Hematopoietic multipotent progenitor cell treated with erythropoietin and hydrocortisone succinate and interleukin-3 and kit ligand, for 15 days (in vitro differentiated cells): ENCODE measurements around the gene JKAMP.

Experiments used
- DNase-seq: peaks from one replicate; pipeline ENCODE4 v3.0.0-alpha.2; 2015; ENCODE audit warnings: low spot score

The JKAMP gene

DNA sequence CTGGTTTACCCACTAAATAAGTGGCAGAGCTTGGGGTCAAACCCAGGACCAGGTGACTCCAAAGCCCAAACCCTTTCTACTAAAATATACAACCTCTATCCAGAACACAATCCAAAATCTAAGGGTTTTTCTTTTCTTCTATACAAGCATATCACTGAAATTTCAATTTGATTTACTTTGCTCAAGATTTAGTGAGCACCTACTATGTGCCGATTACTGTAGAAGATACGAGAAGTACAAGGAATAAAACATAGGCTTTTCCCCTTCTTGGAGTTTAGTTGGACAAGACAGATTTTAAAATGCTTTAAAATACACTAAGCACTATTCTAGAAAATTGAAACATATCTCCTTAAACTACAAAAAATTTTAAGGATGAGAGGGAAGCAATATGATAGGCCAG is 2.9 kb upstream of the JKAMP start:
- DNase-seq, result no peak

DNA sequence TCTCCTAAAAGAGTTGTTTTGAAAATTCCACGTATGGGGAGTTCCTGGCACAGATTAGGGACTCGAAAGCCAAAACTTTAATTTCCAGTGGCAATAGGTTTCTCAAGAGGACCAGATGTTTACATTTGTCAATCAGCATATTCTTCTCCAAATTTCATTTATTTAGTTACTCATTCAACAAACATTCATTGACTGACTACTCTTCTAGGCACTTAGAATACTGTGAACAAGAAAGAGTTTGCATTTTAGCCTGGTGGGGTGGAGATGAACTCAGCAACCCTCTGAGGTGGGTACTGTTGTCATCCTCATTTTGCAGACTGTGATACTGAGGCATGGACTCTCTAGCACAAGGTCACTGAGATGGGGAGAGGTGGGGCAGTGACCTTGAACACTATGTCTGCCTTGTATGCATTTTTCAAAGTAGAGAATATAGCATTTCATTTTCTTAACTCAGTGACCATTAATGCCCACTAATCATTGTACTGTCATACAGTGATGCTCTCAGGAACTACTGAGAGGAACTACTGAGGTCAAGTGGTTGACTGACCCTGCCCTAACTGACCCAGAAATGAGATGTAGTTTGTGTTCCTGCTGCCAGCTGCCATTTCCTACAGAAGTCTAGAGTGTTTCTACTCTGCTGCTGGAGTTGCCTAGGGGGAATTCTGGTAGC is 2.3 kb upstream of the JKAMP start:
- no peak for DNase-seq

DNA sequence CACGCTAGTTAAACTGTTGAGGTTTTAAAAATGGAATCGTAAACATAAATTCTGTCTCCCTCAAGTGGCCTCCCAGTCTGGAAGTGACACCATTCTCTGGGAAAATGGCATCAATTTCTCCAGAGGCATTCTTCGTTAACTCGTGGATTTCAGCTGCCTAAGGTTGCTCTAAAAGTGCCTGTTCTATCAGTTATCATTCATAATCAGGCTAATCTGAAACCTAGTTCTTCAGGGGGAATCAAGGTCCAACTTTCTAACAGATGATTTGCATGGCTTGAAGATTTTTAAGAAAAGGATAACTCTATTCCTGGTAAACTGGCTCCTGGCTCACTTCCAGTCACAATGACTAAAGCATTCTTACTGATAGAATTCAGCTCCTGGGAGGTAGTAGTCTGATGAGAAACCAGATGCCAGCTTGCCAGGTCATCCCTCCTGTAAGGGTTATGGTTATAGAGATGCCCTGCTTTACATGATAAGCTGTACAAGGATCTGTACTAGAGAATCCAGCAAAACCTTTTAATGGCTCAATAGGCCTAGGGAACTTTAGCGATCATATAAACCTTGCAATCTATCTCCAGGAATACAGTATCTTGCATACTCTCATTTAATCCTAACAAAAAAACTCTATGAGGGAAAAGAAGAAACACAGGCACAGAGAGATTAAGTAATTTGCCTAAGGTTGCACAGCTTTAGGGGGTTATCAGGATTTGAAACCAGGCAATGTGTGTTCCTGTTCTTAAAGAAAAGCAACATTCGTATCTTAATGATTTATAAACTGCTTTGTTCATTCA is 1.6 kb upstream of the JKAMP start:
- DNase-seq, result peak; percentile 57

DNA sequence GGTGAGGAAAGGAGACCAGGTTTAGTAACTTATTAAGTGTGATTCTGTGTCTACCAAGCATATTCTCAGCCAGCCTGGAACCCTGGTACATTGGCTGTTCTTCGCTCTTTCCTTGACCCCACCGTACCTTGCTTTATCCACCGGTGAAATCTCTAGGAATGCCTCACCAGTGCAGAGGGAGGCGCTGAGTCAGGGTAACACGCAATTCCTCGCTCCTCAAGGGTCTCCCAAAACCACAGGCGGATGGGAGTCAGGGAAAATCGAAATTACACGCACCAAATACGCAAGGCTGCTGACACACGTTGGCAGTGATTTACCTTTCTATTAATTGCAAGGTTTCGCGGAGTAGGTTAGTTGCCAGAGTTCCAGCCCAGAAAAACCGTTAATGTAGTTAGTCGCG is 954 bp upstream of the JKAMP start:
- DNase-seq, result no peak

DNA sequence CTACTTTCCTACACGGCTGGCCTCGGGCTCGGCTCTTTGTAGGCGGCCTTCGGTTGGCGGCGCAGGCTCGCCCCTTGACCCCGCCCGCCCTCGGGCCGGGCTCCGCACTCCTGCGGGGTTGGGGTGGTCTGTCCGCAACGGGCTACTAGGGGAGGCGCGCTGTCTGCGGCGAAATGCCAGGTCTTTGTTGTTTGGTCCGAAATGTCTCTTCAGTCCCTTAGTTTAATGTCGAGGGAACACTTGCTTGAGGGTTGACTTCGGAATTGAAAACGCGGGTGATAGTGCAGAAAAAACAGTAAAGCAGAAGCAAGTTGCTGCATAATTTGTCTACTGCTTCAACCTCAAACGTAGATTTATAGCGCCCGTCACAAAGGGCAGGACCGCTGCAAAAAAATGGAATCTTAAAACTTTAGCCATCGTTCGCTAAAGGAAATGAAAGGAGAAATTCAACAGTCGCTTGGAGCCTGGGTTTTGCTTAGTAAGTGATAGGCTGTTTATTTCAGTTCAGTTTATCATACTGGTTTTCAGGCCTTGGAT is 390 bp downstream of the JKAMP start:
- DNase-seq, result no peak

DNA sequence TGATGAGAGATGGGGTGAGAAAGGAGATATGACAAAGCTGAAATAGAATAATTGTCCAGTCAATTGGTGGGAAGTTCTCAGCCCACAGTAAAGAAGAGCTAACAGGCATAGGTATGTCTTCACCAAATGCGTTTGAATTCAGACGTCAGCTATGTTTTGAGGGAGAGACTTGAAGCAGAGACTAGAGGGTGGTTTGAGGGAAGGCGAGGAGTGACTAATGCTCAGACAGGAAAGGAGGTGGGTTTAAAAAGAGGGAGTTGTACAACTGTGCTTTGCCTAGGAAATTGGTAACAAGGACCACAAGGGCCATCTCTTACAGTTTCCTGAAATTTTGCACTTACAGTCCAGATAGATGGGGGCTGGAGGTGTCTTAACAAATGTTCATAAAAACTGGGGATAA is 6.4 kb downstream of the JKAMP start:
- DNase-seq, result no peak

DNA sequence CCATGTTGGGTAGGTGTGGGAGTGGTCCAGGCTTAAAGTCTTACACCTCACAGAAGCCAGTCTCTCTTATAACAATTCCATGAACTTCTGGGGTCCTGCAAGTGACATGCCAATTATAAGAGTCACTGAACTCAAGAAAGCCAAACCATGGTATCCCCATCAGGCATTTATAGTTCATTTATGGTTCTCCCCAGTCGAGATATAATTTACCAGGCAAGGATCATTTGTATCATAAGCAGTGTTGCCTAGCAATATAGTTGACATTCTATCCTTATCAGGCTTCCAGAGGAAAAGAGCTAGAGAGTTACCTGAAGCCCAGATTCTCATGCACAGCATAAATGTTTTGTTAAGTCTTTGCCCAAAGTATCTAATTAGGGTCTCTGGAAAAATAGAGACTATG is 8.1 kb downstream of the JKAMP start:
- no peak for DNase-seq

DNA sequence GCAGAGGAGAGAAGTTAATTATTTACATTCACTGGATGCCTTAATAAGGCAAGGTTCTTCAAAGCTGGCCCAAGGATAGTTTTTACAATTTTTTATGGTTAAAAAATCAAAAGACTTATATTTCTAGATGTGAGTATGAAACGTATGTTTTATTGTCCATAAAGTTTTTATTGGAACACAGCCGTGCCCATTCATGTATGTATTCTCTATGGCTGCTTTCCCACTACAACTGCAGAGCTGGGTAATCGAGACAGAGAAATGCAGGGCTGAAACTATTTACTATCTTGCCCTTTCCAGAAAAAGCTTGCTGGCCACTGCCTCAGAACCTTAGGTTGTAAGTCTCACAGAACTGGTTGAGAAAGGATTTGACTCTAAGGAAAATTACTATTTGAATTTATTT is 16.4 kb downstream of the JKAMP start:
- no peak for DNase-seq

DNA sequence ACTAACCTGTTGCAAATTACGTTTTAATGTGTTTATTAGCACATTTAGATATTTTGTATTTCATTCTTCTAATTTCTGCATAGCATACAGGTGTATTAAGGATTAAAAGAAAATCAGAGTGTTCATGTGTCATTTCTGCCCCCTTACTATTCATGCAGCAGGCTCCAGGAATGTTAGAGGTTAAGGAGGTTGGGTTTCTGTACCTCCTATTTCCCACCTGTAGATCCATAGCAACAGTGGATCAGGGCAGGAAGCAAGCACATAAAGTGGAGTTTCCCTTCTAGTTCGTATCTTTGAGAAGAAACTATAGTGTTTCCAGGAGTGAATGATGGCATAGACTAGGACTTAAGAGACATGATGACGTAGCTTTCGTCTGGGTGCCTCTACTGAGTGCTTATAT is 18.9 kb downstream of the JKAMP start:
- no peak for DNase-seq

DNA sequence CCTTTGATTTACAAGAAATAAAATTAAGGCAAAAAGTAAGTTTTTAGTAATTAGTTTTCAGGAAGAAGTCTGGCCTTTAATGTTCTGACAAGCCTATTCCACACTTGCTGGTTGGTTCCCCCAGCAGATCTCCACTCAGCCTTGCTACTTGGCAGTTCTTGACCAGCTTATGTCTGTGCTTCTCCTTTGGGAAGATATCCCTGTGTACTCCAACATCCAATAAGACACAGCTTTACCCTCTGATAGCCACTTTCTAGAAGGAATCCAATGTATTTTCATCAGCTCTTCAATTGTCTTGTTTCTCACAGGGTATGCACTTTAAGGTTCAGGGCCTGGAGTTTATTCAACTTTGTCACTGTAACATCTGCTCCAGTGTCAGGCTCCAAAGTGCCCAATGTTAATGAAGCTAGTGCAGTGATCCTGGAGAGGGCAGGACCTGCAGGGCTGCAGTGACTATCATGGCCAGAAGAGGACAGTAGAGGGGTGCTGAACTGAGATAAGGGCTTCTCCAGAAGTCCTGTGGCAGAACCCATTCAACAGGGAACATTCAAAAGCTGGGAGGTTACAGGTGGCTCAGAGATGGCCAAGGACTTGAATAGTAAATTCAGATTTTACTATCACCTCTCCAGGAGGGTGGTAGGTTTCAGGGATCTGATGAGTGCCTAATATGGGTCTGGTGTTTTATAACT is 22.9 kb downstream of the JKAMP start:
- DNase-seq, result peak; percentile 63

DNA sequence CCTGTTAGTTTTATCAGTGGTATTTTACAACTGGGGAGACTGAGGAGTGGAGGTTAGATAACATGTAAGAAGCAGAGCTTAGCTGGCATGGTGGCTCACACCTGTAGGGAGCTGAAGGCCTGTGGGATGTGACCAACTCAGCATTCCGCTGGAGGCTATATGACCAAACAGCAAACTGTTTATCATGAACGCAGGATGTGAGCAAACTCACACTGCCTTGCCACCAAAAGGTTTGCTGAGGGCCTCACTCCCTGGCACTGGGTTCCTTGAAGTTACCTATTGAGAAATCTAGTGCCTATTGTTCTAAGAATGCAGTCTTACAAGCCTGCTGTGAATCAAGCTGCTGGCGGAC is 23.4 kb downstream of the JKAMP start:
- no peak for DNase-seq

DNA sequence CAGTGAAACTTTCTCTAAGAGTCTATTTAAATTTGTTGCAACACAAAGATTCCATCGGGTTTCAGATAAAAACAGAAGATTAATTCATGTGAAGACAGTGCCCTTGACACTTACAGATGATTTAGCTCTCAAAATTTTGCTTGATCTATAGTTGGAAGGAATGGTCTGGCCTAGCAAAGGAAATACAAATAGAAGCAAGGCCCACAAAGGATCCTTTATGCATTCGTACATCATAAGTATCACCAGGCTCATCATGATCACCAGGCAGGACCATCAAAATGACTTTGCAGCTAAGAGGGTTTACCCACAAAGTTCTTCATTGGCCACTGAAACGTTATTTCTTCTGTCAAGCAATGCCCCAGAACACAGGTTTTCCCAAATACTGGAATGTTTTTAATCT is 24.8 kb downstream of the JKAMP start:
- no peak for DNase-seq

DNA sequence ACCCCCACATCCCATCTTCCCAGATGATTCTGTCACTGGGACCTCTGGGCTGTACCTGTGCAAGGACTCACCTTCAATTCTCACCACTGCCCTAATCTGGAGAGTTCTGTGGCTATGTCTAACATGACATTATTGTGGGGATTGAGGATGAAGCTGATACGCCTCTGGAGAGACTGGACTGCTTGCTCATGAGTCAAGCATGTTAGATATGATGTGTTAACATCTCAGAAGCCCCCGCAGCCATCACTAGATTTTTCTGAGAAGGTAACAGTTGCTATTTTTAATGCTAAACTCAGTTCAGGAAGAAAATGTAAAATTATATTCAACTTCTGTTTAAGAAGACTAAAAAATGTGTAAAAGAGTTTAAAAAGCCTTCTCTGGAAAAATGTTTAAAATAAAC is 25.7 kb downstream of the JKAMP start:
- DNase-seq, result no peak

DNA sequence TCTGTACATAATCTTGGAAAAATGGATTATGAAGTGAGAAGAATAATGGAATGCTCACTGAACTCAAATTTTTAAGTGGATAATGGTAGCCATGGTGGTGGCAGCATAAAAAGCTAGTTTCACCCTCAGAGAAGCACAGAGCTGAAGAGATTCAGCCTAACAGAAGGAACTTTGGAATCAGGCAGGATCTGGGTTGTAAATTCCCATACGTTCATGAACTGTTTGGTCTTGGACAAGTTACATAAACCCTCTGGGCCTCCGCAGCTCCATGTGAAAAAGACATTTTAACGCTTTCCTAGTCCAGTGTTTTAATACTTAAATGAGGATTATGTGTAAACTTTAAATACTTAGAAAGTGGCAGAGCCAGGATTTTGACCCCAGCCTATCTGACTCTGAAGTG is 26.6 kb downstream of the JKAMP start:
- no peak for DNase-seq

DNA sequence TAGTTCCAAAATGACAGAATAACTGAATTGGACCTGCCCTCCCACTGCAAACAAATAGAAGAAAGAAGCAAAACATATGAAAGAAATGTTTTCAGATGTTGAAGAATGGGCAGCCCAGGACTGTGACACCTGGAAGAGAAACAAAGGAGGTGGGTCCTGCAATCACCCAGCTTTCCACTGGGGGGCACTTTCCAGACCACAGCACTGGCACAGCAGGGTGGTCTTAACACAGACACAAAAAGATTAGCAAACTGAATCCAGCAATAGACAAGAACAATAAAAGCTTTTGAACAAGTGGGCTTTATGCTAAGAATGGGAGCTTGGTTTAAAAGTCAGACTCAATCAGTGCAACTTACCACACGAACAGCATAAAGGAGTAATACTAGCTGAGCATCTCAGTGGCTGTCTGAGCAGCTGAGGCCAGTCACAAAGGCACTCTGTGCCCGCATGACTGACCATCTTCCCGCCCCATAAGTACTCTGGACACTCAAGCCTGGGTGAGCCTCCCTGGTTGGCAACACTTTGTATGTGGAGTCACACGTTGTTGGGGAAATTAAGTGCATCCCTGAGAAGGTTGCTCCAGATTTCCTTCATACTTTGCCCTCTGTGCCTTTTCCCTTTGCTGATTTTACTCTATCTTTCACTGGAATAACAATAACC is 27.7 kb downstream of the JKAMP start:
- no peak for DNase-seq

DNA sequence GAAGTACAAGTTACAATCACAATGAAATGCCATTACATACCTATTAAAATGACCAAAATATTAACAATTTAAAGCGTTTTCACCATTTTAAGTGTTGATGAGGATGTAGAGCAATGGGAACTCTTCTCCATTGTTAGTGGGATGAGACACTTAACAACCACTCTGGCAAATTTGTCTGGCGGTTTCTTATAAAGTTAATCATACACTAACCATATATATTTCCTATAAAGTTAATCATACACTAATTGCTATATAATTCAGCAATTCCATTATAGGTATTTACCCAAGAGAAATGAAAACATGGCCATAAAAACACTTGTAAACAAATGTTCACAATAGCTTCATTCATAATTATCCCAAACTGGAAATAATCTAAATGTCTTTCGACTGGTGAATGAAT is 35.9 kb downstream of the JKAMP start:
- DNase-seq, result no peak

DNA sequence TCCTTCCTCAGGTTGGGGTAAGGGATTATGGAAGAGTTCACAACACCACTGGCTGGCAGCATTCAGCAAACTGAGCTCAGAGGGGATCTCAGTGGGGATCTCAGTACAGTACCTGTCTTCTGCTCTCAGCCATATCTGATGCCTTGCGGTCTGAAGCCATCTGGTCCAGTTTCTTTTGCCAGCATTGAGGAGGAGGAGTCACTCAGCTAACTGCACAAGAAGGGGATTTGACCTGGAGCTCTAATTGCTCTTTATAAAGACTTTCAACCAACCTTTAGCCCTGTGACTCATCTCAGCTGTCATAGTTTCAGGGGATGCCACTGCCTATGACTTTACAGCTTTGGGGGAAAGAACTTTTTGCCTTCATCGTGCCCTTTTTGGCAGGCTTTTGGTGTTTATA is 44.9 kb downstream of the JKAMP start:
- DNase-seq, result no peak

DNA sequence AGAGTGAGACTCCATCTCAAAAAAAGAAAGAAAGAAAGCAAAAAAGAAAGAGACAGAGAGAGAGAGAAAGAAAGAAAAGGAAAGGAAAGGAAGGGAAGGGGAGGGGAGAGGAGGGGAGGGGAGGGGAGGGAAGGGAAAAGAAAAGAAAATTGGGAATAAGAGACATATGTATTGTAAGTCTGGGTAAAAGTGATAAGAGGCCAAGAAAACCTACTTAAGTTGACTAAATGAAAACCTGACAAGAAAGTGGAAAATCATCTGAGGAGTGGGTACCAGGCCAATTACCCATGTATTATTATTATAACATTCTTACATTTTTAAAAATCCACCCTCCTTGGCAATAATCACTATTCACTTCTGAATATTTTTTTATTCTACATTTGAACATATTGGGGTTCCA is 46.0 kb downstream of the JKAMP start:
- DNase-seq, result no peak

DNA sequence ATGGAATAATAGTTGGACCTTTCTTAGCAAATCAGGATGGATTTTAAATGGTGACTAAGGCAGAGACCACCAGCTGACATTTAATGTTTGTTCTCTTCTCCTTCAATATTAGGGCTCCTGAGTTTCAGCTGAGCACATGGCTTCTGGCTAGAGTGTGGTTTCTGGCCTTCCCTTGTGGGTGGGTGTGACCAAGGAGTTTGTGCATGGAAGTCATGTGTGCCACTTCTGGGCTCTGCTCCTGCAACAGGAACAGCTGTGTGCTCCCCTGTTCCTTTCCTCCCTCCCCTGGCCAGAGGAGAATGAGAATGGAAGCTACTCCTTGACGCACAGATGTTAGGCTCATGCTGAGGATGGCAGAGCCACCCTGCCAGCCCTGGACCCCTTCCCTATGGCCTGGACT is 48.1 kb downstream of the JKAMP start:
- DNase-seq, result no peak

DNA sequence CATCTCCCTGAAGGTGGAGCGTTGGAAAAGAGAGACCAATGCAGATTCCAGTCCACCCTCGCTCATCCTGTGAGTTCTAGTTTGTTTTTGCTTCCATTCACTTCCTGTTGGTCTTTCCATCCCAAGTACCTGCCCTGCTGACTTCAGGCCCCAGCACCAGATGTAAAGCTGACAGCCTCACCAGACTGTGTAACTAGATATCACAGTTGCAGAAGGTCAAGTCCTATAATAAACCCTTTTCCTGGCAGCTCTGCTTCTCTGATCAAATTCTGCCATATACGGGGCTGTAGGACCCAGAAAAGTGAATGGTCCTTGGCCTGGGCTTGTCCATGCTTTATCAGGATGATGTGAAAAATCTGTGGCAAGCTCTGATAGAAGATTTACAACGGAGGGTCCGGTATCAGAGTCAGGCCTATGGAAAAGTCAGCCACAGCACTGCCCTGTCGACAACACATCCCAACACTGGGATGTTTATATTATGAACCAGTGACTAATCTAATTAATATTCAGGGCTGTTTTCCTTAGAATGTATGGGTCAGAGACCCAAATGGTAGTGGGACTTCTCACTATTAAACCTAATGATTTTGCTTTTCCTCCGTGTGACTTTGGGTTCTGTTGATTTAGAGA is 50.2 kb downstream of the JKAMP start:
- no peak for DNase-seq

DNA sequence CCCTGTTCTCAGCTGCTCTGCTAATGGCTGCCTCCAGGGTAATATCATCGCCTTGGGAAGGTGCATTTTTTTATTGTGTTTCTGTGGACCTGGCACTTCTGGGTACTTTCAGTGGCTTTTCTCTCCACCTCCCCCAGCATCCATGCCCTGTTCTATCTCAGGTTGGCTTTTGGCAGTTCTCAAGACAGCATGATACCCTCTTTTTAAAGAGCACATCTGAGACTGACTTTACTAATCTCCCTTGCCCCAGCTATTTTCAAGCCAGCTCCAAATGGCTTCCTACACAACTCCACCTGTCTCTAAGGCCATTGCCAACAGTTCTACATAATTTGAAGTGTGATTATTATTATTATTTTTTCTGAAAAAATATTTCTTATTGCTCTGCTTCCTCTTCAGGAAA is 53.2 kb downstream of the JKAMP start:
- DNase-seq, result no peak

DNA sequence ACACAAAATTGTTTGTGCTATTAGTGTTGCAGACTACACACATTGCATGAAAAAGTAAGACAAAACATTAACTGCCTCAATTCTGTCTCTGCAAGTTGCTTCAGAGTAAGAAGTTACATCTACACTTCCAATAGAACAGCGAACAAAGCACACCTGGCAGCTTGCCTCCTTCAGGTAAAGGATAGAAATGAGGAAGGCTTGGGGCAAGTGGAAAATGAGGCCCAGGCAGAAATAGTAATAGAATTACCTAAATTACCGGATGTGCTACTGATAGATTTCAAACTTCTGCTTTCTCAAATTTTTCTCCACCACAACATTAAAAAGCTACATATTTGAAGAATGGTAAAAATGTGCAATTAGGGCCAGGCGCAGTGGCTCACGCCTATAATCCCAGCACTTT is 54.6 kb downstream of the JKAMP start:
- DNase-seq, result no peak
